ENCODE data around the gene PPP1R1A.

Gene PPP1R1A

DNA sequence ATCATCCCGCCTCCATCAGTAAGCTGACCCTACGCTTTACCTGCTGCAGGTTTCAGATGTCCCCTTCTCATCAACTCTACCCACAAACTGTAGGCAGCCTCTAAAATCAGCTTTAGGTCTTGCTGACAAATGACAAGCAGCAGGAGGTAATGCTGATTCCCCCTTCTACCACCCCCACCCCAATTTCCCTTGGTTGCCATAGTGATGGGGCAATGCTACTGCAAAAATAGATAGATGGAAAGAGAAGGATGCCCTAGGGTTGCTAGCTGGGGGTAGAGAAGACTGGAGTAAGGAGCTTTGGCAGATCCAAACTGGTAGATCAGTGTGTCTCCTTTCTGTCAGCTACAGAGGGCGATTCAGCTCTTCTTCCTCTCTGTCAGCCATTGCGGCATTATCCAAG, 58.9 kb downstream of the PPP1R1A start:
- Histone ChIP-seq H2AFZ (ENCODE audit: low read length, unreplicated experiment) (no peak overlapping the region), H3K27ac (ENCODE audit: low read depth, low read length) (no peak overlapping the region), H3K27me3 (ENCODE audit: insufficient read depth, low read length) (peaks cover 66% of the 10 kb centered on the region), H3K4me1 (ENCODE audit: control insufficient read depth, insufficient read depth, low read length, unreplicated experiment) (no peaks in the 10 kb centered on the region), H3K36me3 (ENCODE audit: insufficient read depth, low read length) (no peaks in the 10 kb centered on the region), H3K4me3 (ENCODE audit: low read depth, low read length) (no peak overlapping the region), H3K79me2 (ENCODE audit: control insufficient read depth, insufficient read depth, low read length, unreplicated experiment) (no peaks in the 10 kb centered on the region)
